ACC112 (cell line): ENCODE results near the gene RHBG.
A peak's percentile ranks its signal among the peaks of the same experiment; 100 is the strongest.

Source experiments
- H2AFZ ChIP-seq: fragments of 200-600 bp; sonication (generic); one replicate; pipeline ENCODE4 v1.6.0; 2017; ENCODE audit warnings: antibody characterized with exemption, low read length; ENCODE audit not compliant: unreplicated experiment
- H3K27ac ChIP-seq: fragments of 200-600 bp; sonication (generic); 2 replicates; pipeline ENCODE4 v1.5.1; 2014; ENCODE audit warnings: low read depth, mild to moderate bottlenecking, antibody characterized with exemption, low read length, moderate library complexity
- H3K27me3 ChIP-seq: fragments of 200-600 bp; sonication (generic); 2 replicates; pipeline ENCODE4 v1.6.1; 2014; ENCODE audit warnings: mild to moderate bottlenecking, antibody characterized with exemption, low read length, moderate library complexity, mixed read lengths; ENCODE audit not compliant: insufficient read depth
- H3K36me3 ChIP-seq: fragments of 200-600 bp; sonication (generic); 2 replicates; pipeline ENCODE4 v1.6.1; 2016; ENCODE audit warnings: mild to moderate bottlenecking, antibody characterized with exemption, low read length, moderate library complexity, mixed read lengths; ENCODE audit not compliant: insufficient read depth
- H3K4me1 ChIP-seq: fragments of 200-600 bp; sonication (generic); one replicate; pipeline ENCODE4 v1.6.1; 2016; ENCODE audit warnings: low read length, mixed read lengths; ENCODE audit not compliant: insufficient read depth, unreplicated experiment, control insufficient read depth
- H3K4me3 ChIP-seq: fragments of 200-600 bp; sonication (generic); 2 replicates; pipeline ENCODE4 v1.5.1; 2014; ENCODE audit warnings: mild to moderate bottlenecking, low read depth, low read length
- H3K79me2 ChIP-seq: fragments of 200-600 bp; sonication (generic); one replicate; pipeline ENCODE4 v1.6.0; 2016; ENCODE audit warnings: low read length; ENCODE audit not compliant: control insufficient read depth, unreplicated experiment, insufficient read depth

The RHBG gene

DNA sequence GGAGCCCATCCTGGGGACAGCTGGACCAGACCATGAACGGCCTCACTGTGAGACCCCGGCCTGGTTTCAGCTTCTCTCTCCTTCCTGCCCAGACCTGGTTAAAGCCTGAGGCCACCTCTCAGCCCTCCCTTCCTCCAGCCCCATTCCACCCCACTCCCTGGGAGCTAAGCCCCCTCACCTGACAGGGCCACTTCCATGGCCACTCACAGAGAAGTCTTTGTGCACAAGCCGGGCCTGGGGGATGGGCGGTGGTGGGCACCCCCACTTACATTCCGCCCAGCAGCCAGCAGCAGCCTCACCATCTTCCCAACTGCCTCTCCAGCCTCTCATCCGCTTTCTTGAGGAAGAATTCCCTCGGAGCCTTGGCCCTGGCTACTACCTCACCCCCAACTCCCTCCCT, 40.4 kb downstream of the RHBG start:
- peaks cover 91% of the 10 kb centered on the region for H3K27me3 ChIP-seq
- no peak overlapping the region for H3K27ac ChIP-seq
- H3K79me2 ChIP-seq: no peaks in the 10 kb centered on the region
- no peaks in the 10 kb centered on the region for H3K36me3 ChIP-seq
- no peak overlapping the region for H2AFZ ChIP-seq
- no peaks in the 10 kb centered on the region for H3K4me1 ChIP-seq
- no peak overlapping the region for H3K4me3 ChIP-seq

- peaks cover 91% of the 10 kb centered on the region for H3K27me3 ChIP-seq
- H2AFZ ChIP-seq: no peak overlapping the region
- H3K4me1 ChIP-seq: no peaks in the 10 kb centered on the region
- no peak overlapping the region for H3K4me3 ChIP-seq
- no peak overlapping the region for H3K27ac ChIP-seq
- no peaks in the 10 kb centered on the region for H3K36me3 ChIP-seq
- no peaks in the 10 kb centered on the region for H3K79me2 ChIP-seq
These were observed 41.2 kb downstream of the RHBG start for GRCh38 chr1:156410238-156410637.

DNA sequence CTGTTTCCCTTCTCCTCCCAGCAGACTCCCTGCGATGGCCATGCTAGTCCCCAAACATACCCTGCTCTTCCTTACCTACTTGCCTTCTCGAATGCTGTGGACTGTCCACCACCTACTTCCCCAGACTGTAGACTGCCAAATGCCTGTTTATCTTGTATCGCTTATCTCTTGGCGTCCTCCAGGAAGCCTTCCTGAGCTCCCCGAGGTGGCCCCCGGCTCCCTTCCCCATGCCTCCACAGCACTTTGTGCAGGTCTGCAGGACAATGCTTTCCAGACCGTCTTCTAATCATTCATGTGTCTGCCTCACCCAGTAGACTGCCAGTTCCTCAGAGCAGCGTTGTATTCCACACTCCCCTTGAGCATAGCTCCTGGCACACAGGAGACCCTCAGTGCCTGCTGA, 41.7 kb downstream of the RHBG start:
- Histone ChIP-seq H3K27ac (no peak overlapping the region), H3K36me3 (no peaks in the 10 kb centered on the region), H3K79me2 (no peaks in the 10 kb centered on the region), H3K4me3 (no peak overlapping the region), H3K4me1 (no peaks in the 10 kb centered on the region), H3K27me3 (peaks cover 91% of the 10 kb centered on the region), H2AFZ (no peak overlapping the region)

- no peaks in the 10 kb centered on the region for H3K4me1 ChIP-seq
- peaks cover 91% of the 10 kb centered on the region for H3K27me3 ChIP-seq
- no peak overlapping the region for H2AFZ ChIP-seq
- no peak overlapping the region for H3K27ac ChIP-seq
- no peaks in the 10 kb centered on the region for H3K36me3 ChIP-seq
- no peaks in the 10 kb centered on the region for H3K79me2 ChIP-seq
- no peak overlapping the region for H3K4me3 ChIP-seq
These were observed 43.8 kb downstream of the RHBG start for GRCh38 chr1:156412653-156413321.

GRCh38 chr1:156413391-156414246, 44.6 kb downstream of the RHBG start:
- Histone ChIP-seq H2AFZ (no peak overlapping the region), H3K79me2 (no peaks in the 10 kb centered on the region), H3K4me1 (no peaks in the 10 kb centered on the region), H3K36me3 (no peaks in the 10 kb centered on the region), H3K27ac (no peak overlapping the region), H3K4me3 (no peak overlapping the region), H3K27me3 (peaks cover 92% of the 10 kb centered on the region)

DNA sequence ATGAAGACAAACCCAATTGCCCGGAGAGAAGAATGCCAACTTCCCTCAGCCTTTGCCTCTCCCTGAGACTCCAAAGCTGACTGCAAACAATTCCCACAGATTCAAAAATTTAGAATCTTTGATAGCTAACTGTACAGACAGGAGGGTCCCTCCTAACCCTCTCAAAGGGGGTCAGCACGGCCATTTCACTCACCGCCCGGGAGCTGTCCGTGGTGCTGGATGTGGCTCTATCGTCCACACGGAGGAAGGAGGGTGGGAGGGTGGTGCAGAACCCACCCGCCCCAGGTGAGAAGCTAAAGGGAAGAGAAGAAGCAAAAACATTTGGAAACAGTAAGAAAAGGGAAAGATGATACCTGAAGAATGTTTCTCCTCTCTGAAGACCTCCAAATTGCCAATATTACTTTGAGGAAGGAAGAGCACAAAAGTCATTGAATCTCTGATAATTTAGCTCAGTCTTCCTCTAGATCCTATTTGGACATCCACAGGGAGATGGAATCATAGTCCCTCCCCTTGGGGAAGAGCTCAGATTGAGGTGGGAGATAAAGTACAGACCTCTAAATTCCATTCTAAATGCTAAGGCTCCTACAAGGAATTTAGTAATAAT, 45.6 kb downstream of the RHBG start:
- Histone ChIP-seq H3K4me3 (no peak overlapping the region), H3K4me1 (no peaks in the 10 kb centered on the region), H3K79me2 (no peaks in the 10 kb centered on the region), H3K36me3 (no peaks in the 10 kb centered on the region), H3K27ac (no peak overlapping the region), H3K27me3 (peaks cover 93% of the 10 kb centered on the region), H2AFZ (no peak overlapping the region)

GRCh38 chr1:156416993-156417392, 48.0 kb downstream of the RHBG start:
- Histone ChIP-seq H3K27me3 (peaks cover 99% of the 10 kb centered on the region), H3K27ac (no peak overlapping the region), H3K36me3 (no peaks in the 10 kb centered on the region), H2AFZ (no peak overlapping the region), H3K79me2 (no peaks in the 10 kb centered on the region), H3K4me1 (peaks cover 12% of the 10 kb centered on the region), H3K4me3 (no peak overlapping the region)

- H3K4me1 ChIP-seq: peaks cover 12% of the 10 kb centered on the region
- H3K27ac ChIP-seq: no peak overlapping the region
- H3K36me3 ChIP-seq: no peaks in the 10 kb centered on the region
- no peak overlapping the region for H2AFZ ChIP-seq
- no peaks in the 10 kb centered on the region for H3K79me2 ChIP-seq
- H3K4me3 ChIP-seq: no peak overlapping the region
- H3K27me3 ChIP-seq: peaks cover 99% of the 10 kb centered on the region
These were observed 48.5 kb downstream of the RHBG start for GRCh38 chr1:156417401-156418020.

GRCh38 chr1:156418416-156419070, 49.5 kb downstream of the RHBG start:
- no peak overlapping the region for H2AFZ ChIP-seq
- no peaks in the 10 kb centered on the region for H3K79me2 ChIP-seq
- no peaks in the 10 kb centered on the region for H3K36me3 ChIP-seq
- no peak overlapping the region for H3K27ac ChIP-seq
- H3K4me3 ChIP-seq: no peak overlapping the region
- peaks cover 99% of the 10 kb centered on the region for H3K27me3 ChIP-seq
- H3K4me1 ChIP-seq: peaks cover 12% of the 10 kb centered on the region

GRCh38 chr1:156419854-156420204, 50.8 kb downstream of the RHBG start:
- peaks cover 12% of the 10 kb centered on the region for H3K4me1 ChIP-seq
- no peak overlapping the region for H2AFZ ChIP-seq
- no peaks in the 10 kb centered on the region for H3K79me2 ChIP-seq
- H3K27ac ChIP-seq: no peak overlapping the region
- H3K36me3 ChIP-seq: no peaks in the 10 kb centered on the region
- peaks cover 99% of the 10 kb centered on the region for H3K27me3 ChIP-seq
- peak overlapping the region; percentile 66 for H3K4me3 ChIP-seq
